Endothelial cell of umbilical vein (primary cell): ENCODE measurements around the gene TPCN2.

ENCODE experiments used
- CTCF ChIP-seq, 2 donors: IDR thresholded peaks; 1 replicate in 1 of 2; 2 replicates in 1 of 2; pipeline ENCODE4 v1.5.1; 2011; ENCODE audit warnings: low read length in 2 of 2, mild to moderate bottlenecking in 2 of 2, moderate library complexity in 2 of 2, control low read depth in 1 of 2, inconsistent platforms in 1 of 2, low read depth in 1 of 2; ENCODE audit not compliant: insufficient read depth in 1 of 2; ENCODE audit errors: extremely low read depth in 1 of 2
- FOS ChIP-seq: IDR thresholded peaks from 2 replicates; pipeline ENCODE4 v1.6.1; 2011; ENCODE audit warnings: mild to moderate bottlenecking, low read length, moderate library complexity, borderline replicate concordance; ENCODE audit not compliant: insufficient read depth
- JUN ChIP-seq: IDR thresholded peaks from 2 replicates; pipeline ENCODE4 v1.6.1; 2011; ENCODE audit warnings: borderline replicate concordance, low read depth; ENCODE audit not compliant: insufficient read length, insufficient read depth
- TF ChIP-seq, protein P1 (sequence below): IDR thresholded peaks from 2 replicates; pipeline ENCODE4 v1.6.1; 2011; ENCODE audit not compliant: insufficient read depth, insufficient read length

- no peak for TF ChIP-seq CTCF (IDR thresholded peaks at IDR 0.05; ENCODE audit: extremely low read depth in 1 of 2, insufficient read depth in 1 of 2, low read depth in 1 of 2, low read length in 2 of 2)
- TF ChIP-seq, protein P1, sequence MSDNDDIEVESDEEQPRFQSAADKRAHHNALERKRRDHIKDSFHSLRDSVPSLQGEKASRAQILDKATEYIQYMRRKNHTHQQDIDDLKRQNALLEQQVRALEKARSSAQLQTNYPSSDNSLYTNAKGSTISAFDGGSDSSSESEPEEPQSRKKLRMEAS: no peak
- no peak for TF ChIP-seq JUN
- TF ChIP-seq FOS: no peak
Measured at GRCh38 chr11:69111624-69112542, 63.2 kb downstream of the TPCN2 start.
